HL-60/S4 treated with phorbol 12-myristate 13-acetate at 8.2 ng/mL for 4 days and 3 days (cell line): Measurements from ENCODE around the gene P2RY1.
"Not testable (repeated sequence)": the region's sequence is repeated elsewhere in the genome, so short reads cannot be mapped to it uniquely, and the experiment has no call there.

ENCODE experiments used
- in situ Hi-C: fragments of 300-500 bp; cut with MboI; formaldehyde crosslinking; loops from 2 replicates; pipeline ENCODE4 v1.15.0; 2022; ENCODE audit warnings: low sequenced_read_pairs

The P2RY1 gene

DNA sequence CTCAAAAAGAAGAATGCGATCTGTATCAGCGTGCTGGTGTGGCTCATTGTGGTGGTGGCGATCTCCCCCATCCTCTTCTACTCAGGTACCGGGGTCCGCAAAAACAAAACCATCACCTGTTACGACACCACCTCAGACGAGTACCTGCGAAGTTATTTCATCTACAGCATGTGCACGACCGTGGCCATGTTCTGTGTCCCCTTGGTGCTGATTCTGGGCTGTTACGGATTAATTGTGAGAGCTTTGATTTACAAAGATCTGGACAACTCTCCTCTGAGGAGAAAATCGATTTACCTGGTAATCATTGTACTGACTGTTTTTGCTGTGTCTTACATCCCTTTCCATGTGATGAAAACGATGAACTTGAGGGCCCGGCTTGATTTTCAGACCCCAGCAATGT, 1.3 kb downstream of the P2RY1 start:
- in situ Hi-C loops: no loop called here

DNA sequence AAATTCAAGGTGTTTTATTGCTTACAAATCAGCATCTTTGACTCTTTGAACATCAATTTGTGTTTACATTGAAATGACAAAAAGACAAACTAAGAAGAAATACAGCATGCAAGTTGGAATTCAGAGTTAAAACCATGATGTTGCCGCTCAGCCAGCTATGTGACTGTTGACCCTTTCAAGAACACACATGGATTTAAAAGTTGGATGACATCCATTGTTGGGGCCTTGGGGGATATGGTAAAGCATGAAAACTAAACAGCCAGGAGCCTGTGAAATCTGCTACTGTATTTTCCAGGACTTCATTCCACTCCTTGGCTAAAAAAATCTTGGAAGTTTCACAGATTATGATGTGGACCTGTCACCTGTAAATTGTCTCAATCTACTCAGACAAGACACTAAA, 4.6 kb downstream of the P2RY1 start:
- in situ Hi-C loops: no loop called here

DNA sequence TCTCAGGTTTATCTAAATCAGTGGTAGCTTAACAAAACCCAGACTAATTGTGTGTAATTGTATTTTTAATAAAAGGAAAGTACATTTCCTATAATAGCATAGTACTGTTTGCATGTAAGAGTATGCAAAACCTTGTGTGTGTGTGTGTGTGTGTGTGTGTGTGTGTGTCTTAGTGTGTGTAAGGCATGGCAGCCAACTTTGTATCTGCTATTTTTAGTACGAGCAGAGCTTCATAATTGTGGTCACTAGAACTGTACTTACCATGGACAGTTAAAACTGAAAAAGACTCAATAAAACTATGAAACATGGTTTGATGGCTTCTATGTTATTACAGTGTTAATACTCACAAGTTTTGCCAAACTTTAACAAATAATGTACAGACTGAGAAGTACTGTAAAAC, 6.2 kb downstream of the P2RY1 start:
- in situ Hi-C loops: no loop called here

- in situ Hi-C loops: no loop called here
These were observed 7.5 kb downstream of the P2RY1 start for GRCh38 chr3:152842413-152842812.

- in situ Hi-C loops: no loop called here
These were observed 9.0 kb downstream of the P2RY1 start for GRCh38 chr3:152843955-152844354.

- in situ Hi-C loops: not testable (repeated sequence)
These were observed 11.8 kb downstream of the P2RY1 start for GRCh38 chr3:152846572-152847202.

DNA sequence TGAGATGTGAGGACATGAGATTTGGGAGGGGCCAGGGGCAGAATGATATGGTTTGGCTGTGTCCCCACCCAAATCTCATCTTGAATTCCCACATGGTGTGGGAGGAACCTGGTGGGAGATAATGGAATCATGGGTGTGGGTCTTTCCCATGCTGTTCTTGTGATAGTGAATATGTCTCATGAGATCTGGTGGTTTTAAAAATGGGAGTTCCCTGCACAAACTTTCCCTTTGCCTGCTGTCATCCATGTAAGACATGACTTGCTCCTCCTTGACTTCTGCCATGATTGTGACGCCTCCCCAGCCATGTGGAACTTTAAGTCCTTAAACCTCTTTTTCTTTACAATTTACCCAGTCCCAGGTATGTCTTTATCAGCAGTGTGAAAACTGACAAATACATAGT, 12.7 kb downstream of the P2RY1 start:
- in situ Hi-C loops: not testable (repeated sequence)

- in situ Hi-C loops: no loop called here
These were observed 15.2 kb downstream of the P2RY1 start for GRCh38 chr3:152849996-152850578.

DNA sequence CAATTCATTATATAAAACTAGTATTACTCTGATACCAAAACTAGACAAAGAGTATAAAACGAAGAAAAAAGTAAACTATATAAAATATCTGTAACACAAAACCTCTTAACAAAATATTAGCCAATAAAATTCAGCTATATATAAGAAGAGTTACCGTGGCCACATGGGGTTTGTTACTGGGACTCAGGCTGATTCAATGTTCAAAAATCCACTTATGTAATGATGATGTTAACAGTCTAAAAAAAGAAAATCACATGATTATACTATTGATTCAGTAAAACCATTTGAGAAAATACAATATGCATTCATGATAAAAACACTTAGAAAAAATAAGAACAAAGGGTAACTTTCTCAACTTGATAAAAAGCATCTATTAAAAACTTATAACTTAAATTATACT, 18.3 kb downstream of the P2RY1 start:
- in situ Hi-C loops: no loop called here

DNA sequence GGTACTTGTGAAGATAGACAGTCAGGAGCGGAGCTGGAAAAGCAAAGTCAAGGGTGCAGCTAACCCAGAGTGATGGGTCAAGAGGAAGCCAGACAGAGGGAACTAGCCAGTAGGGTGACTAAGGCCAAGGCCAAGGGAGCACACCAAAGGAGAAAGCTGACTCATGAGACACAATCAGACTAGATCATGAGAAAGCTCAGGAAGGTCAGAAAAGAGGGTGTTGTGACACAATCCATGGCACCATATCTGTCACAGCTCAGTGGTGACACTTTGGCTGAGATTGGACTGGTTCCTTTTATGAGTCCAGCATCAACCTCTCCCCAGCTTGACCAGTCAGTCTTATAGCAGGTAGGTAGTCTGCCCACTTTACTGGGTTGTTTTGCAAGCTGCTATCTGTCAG, 22.2 kb downstream of the P2RY1 start:
- in situ Hi-C loops: no loop called here

DNA sequence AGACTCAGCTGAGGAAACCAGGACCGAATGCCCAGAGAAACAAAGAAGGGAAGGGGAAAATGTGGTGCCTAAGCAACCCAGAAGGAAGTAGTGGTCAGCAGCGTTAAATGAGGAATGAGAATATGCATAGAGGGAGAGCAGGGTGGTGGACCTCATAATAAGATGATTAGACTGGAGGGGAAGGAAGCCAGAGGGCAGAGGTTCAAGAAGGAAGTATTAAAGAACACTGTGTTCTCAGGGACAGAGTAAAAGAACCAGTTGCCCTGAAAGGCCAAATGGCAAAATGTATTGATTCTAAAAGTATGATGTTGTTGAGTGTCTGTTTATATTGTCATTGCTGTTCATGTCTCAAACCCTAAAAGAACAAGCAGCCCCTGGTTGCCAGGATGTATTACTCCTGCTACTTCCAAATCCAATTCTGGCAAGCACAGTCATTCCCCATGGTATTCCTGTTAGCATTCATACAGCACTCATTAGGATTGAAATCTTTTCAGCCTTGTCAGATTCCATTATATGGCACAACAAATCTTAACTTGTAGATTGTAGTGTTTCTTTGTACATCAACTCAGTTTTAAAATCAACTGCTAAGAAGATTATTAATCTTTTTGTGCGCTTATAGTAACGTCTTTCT, 23.4 kb downstream of the P2RY1 start:
- in situ Hi-C loops: no loop called here

GRCh38 chr3:152860736-152861135, 25.8 kb downstream of the P2RY1 start:
- in situ Hi-C loops: no loop called here

GRCh38 chr3:152865668-152866245, 30.8 kb downstream of the P2RY1 start:
- in situ Hi-C loops: no loop called here

DNA sequence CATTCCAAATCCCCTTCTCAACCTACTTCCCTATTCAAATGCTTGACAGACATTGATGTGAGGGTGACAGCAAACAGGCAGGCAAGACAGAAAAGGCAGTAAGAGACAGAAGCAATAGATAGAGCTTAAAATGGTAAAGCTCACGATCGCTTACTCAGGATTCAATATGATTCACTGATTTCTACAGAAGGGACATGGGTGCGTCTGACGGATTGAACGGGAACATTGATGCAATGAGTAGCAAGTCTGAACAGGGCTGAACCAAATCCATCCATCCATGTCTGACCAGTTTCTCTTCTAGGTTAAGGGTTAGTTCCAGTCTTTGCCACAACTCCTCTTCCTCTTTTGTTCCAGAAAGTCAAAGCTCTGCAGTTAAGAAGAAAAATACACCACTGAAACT, 35.1 kb downstream of the P2RY1 start:
- in situ Hi-C loops: no loop called here

GRCh38 chr3:152873314-152873713, 38.4 kb downstream of the P2RY1 start:
- in situ Hi-C loops: not testable (repeated sequence)

GRCh38 chr3:152874896-152875749, 40.2 kb downstream of the P2RY1 start:
- in situ Hi-C loops: no loop called here

DNA sequence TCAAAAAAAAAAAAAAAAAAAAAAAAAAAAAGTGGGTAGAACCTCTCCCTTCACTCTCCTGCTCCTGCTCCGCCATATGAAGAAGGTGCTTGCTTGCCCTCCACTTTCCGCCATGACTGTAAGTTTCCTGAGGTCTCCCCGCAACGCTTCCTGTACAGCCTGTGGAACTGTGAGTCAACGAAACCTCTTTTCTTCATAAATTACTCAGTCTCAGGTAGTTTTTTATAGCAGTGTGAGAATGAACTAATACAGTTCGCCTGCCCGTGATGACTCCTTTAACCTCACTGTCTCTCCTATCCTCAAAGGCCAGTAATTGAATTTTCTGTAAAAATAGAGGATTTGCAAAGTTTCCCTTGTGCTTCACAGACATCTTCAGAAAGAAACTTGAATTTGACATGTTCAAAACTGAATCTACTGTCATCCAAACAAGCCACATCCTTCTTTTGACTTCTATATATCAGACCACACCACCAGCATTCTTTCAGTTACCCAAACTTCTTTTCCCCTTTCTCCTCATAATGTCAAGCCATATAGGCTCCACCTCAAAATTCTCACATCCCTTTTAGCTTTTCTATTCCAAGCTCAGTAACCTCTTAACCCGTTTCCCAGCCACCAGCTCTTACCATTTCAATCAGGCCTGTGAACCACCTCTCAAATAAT, 44.3 kb downstream of the P2RY1 start:
- in situ Hi-C loops: no loop called here

GRCh38 chr3:152879790-152880174, 44.9 kb downstream of the P2RY1 start:
- in situ Hi-C loops: no loop called here

DNA sequence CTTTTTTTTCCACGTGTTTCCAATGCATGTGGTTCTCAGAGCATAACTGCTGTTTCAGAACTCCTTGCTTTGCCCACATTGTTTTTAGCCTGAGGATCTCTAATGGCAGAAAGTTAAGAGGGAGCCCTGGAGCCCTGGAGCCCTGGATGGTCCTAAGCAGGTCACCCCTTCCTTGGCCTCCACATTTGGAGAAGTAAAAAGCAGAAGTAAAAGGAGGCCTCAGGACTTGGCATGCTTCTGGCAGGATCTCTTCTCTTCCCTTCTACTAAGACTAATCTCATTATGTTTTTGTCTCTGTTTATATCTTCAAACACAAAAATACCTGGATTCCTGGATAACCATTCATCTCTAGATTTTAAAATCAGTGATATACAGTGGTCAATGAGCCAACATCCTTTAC, 50.1 kb downstream of the P2RY1 start:
- in situ Hi-C loops: no loop called here
